Measurements from ENCODE around the gene CASP4.

CASP4 gene

DNA sequence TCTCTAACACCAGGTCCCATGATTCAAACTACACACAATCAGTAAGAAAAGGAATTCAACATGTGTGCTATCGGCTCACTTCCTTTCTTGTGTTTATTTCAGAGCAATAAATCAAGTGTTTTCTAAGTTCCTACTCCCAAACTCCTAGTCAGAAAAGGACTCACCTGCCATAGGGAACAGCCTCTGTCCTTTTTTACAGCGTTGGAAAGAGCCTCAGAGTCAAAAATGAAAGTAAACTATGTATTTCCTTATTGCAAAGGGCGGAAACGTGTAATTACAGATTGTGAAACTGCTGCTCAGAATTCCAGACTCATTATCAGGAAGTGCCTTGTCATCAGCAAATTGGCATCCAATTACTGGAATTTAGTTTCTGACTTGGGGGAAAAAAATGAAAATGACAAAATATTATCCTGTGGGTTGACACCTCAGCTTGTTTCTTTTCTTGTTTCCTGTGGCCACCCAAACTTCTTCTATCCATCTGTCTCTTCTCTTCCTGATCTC lies at the start of gene CASP4:
Gene CASP4, minus strand, starts transcription at position 220 of the 501 bp plus-strand sequence. Its CDS starts 49 bp downstream, at position 171.
- DNase-seq: peak; percentile 45 to 47
- TF ChIP-seq POLR2A (IDR thresholded peaks at IDR 0.05; ENCODE audit: low read length) (peak; percentile 52), GATA1 (IDR thresholded peaks at IDR 0.05; ENCODE audit: low read depth, low read length) (no peak)

DNA sequence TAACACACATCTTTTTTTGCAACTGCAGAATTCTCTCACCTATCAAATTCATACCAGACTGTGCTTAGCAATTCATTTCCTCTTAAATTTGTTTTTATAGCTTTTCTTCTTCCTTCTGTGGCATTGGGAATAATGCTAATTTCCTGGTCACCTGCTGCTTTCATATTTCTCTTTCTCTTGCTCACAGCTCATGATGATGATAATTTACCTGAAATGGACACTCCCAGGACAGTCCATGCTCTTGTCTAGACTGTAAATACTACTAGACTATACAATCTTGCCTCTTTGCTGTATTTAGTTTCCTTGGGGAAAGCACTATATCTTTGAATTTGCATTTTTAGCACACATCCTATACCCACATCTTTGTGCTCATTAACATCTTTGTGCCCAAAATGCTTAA lies 39.1 kb upstream of the CASP4 start:
- DNase-seq: no peak
- TF ChIP-seq GATA1 (IDR thresholded peaks at IDR 0.05; ENCODE audit: low read depth, low read length) (no peak), POLR2A (IDR thresholded peaks at IDR 0.05; ENCODE audit: low read length) (no peak)

DNA sequence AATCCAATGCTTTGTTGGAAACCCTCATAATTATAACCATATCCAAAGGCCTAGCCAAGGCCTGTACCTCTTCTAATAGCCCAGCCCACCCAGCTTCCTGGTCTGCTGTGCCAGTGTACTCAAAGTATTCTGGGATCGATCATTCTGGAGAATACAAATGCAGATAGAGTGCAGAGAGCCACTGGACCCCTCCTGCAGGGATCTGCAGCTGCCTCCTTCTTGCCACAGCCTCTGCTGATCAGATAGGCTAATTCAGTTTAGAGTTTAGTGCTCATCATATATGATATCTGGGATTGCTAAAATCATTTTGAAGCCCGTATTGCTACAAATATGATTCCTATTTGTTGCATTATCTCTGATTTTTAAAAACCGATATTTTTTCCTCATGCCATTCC lies 37.1 kb upstream of the CASP4 start:
- no peak for DNase-seq
- TF ChIP-seq GATA1 (IDR thresholded peaks at IDR 0.05; ENCODE audit: low read depth, low read length) (no peak), POLR2A (IDR thresholded peaks at IDR 0.05; ENCODE audit: low read length) (no peak)

DNA sequence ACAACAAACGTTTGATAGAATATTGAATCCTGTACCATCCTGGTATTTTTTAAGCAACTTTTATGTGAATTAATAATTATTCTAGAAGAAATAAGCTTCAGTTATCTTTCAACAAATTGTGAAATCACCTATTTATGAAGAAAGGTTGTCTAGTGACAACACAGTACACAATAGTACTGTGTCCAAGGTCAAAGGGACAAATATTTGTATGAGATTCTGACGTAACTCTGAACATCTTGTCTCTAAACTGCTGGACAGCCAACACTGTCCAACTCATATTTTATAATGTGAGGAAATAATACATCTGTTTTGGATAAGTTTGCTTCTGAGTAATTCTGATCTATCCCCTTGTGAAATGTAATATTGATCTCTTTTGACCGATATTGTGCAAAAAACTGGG lies 35.6 kb upstream of the CASP4 start:
- no peak for DNase-seq
- TF ChIP-seq POLR2A (IDR thresholded peaks at IDR 0.05; ENCODE audit: low read length) (no peak), GATA1 (IDR thresholded peaks at IDR 0.05; ENCODE audit: low read depth, low read length) (no peak)

DNA sequence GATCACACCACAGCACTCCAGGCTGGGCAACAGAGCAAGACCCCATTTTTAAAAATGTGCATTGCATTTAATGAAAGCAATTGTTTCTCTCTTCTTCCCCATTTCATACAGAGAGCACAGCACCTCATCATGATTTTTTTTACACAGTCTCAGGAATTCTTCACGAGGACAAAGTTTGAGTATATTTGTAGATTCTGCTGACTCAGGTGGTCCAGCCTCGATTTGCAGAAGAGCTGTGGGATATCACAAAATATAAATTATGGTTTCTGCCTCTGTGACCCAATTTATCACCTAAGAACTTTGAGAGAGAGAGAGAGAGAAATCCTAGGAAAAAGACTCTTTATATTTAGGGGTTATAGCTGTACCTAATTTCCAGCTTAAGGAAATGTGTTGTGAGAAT lies 34.8 kb upstream of the CASP4 start:
- TF ChIP-seq GATA1 (IDR thresholded peaks at IDR 0.05; ENCODE audit: low read depth, low read length): no peak
- TF ChIP-seq POLR2A (IDR thresholded peaks at IDR 0.05; ENCODE audit: low read length): no peak
- DNase-seq: no peak

DNA sequence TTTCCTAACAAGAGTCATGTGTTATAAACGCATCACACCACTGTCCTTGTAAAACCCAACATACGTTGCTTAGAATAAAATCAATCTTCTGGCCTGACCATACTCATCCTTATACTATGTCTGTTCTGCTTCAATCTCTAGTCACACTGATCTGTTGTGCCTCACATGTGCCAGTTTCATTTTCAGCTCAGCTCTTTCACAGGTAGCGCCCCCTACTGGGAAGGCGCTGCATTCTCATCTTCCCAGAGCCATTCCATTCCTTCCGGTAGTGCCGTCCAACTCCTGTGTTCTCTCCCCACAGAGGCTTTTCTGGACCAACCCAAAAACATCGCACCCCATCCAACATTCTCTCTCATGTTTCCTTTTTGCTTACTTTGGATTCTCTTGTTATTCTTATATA lies 32.4 kb upstream of the CASP4 start:
- TF ChIP-seq GATA1 (IDR thresholded peaks at IDR 0.05; ENCODE audit: low read depth, low read length): no peak
- no peak for TF ChIP-seq POLR2A (IDR thresholded peaks at IDR 0.05; ENCODE audit: low read length)
- peak; percentile 37 to 56 for DNase-seq

DNA sequence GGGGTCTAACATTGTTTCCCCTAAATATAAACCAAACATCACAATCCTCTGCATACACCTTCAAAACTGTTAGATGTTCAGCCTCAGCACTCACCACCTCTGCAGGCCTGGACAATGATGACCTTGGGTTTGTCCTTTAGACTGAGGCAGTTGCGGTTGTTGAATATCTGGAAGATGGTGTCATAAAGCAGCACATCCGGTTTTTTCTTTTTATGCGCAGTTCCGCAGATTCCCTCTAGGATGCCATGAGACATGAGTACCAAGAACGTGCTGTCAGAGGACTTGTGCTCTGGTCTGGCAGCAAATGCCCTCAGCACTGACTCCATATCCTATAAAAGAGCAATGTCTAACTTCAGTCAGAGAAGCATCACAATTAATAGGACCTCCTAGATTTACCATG lies 31.8 kb upstream of the CASP4 start:
- peak; percentile 3 to 4 for DNase-seq
- TF ChIP-seq POLR2A (IDR thresholded peaks at IDR 0.05; ENCODE audit: low read length) (no peak), GATA1 (IDR thresholded peaks at IDR 0.05; ENCODE audit: low read depth, low read length) (no peak)

DNA sequence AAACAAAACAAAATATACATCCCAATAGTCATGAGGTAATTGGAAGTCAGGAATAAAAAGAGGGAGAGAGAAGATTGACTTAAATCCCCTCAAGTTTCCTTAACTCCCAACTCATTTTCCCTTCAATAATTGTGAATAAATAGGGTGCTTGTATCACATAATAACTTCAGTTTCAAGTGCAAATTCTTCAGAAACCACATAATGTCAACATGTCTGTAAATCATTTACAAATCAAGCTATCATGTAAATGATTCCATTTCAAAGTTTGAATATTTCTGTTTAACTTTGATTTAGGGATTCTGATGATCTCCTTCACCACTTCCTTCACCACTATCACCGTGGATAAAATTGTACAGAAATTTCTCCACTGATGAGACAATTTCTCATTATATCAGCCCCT lies 31.3 kb upstream of the CASP4 start:
- TF ChIP-seq POLR2A (IDR thresholded peaks at IDR 0.05; ENCODE audit: low read length): no peak
- TF ChIP-seq GATA1 (IDR thresholded peaks at IDR 0.05; ENCODE audit: low read depth, low read length): no peak
- no peak for DNase-seq

DNA sequence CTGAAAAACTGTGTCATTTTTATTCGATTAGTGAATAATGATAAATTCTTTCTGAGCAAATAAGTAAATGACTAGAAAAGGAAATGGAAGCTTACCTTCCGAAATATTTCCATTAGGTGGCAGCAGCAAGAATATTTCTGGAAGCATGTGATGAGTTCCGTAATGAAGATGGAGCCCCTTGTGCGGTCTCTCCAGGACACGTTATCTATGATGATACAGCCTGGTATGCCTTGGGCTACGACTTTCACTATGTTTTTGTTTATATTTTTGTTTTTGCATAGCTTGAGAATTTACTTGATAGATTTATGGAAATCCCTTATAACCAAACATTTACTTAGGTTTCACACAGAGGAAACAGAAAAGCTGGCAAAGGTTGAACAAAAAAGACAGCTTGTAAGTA lies 28.9 kb upstream of the CASP4 start:
- DNase-seq: no peak

DNA sequence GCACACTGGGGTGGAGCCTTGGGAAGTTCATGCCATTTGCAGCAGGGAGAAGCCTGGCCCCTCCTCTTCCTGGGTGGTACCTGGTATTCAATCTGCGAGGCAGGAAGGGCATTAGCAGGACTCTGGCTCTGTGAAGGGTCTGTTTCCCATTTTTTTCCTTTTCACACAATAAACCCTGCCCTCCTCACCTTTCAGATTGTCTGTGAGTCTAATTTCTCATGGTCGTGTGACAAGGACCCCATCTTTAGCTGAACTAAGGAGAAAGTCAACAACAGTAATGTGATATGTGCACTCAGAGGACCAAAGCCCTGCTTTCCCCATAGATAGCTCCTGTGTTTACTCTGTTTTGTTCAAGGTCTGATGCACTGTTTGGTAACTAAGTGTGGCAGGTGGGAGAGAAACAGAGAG lies 26.6 kb upstream of the CASP4 start:
- no peak for DNase-seq
- no peak for TF ChIP-seq GATA1 (IDR thresholded peaks at IDR 0.05; ENCODE audit: low read depth, low read length)
- no peak for TF ChIP-seq POLR2A (IDR thresholded peaks at IDR 0.05; ENCODE audit: low read length)

More for the DNA sequence above, 28.9 kb upstream of the CASP4 start:
- TF ChIP-seq POLR2A (IDR thresholded peaks at IDR 0.05; ENCODE audit: low read length) (no peak), GATA1 (IDR thresholded peaks at IDR 0.05; ENCODE audit: low read depth, low read length) (no peak)

DNA sequence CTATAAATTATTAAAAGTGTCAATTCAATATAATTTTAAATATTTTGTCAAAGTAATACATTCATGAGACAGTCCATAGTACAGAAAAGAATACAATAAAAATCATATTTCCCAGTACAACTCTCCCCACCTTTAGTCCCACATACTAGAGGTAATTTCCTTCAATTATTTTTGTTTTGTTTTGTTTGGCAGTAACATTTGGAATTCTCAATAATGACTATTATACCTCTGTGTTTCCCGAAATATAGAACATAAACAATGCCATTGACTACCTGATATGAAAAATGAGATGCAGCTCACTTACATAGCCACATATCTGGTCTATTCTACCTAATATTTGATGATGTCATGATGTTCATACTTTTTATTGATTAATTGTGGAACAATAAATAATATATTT lies 24.4 kb upstream of the CASP4 start:
- no peak for TF ChIP-seq POLR2A (IDR thresholded peaks at IDR 0.05; ENCODE audit: low read length)
- DNase-seq: no peak

DNA sequence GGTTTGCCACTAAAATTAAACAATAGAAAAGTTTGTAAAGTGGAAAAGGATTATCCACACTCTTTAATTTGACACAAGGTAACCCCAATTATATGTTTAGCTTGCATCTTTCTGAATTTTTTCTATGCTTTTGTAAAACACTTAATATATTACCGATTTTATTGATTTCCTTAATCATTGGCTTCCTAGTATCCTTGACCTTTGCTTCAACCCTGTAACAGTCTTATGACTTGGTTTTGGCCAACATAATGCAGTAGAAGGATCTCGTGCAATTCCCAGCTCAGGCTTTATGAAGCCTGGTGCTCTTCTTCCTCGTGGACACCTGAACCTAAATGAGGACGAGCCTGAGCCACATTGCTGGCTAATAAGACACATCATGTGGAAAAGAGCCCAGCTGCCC lies 23.6 kb upstream of the CASP4 start:
- TF ChIP-seq GATA1 (IDR thresholded peaks at IDR 0.05; ENCODE audit: low read depth, low read length) (no peak), POLR2A (IDR thresholded peaks at IDR 0.05; ENCODE audit: low read length) (no peak)
- no peak for DNase-seq

DNA sequence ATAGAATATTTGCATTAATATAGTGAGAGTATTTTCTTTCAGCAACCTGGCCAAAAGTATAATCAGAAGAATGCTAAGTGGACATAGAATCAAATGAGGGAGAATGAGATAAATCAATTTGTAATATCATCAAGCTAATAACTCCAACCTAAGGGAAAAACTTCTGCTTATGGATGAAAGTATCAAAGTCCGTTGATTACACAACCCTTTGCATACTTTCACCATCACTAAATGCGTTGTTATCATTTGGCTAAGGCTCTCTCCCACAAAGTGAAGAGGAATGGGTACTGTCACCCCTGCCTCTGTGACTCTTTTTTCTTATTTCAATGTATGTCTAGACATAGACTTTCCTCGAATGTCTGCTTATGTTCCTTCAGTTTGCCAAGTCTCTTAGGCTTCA lies 16.4 kb upstream of the CASP4 start:
- TF ChIP-seq GATA1 (IDR thresholded peaks at IDR 0.05; ENCODE audit: low read depth, low read length): no peak
- no peak for TF ChIP-seq POLR2A (IDR thresholded peaks at IDR 0.05; ENCODE audit: low read length)
- no peak for DNase-seq

DNA sequence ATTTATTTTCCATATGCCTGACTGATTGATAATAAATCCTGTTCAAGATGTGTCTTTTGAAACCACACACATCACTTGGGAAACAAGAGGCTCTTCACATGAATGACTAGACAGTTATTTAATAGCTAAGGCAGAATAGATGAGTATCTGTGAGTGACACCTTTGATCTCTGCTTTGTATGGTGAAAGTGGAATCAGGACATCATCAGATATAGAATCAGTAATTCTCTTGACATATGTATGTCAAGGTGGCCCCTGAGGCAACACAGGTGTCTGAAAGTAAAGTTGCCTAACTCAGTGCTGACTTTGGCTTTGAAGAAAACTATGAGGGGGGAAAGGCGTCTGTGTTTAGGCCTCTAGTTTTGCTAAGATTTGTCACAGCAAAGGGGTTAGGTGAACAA lies 11.5 kb upstream of the CASP4 start:
- TF ChIP-seq POLR2A (IDR thresholded peaks at IDR 0.05; ENCODE audit: low read length) (no peak), GATA1 (IDR thresholded peaks at IDR 0.05; ENCODE audit: low read depth, low read length) (no peak)
- DNase-seq: no peak

DNA sequence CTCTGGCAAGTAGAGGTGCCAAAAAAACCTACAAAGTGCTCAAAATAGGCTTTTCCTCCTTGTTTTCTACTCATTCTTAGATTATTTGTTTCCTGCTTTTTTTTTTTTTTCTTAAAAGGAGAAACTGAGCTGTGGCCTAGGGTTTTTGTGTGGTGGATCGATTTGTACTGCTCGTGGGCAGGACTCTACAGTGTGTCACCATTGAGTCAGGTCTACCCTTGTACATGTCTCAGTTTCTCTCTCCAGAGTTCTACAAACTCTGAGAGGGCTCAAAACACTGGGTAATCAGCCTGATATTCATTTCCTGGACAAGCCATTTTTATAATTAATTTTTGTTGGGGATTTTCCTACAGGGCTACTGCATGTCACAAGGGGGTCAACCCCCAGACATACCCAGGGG lies 5.2 kb upstream of the CASP4 start:
- TF ChIP-seq POLR2A (IDR thresholded peaks at IDR 0.05; ENCODE audit: low read length): no peak
- no peak for TF ChIP-seq GATA1 (IDR thresholded peaks at IDR 0.05; ENCODE audit: low read depth, low read length)
- no peak for DNase-seq

DNA sequence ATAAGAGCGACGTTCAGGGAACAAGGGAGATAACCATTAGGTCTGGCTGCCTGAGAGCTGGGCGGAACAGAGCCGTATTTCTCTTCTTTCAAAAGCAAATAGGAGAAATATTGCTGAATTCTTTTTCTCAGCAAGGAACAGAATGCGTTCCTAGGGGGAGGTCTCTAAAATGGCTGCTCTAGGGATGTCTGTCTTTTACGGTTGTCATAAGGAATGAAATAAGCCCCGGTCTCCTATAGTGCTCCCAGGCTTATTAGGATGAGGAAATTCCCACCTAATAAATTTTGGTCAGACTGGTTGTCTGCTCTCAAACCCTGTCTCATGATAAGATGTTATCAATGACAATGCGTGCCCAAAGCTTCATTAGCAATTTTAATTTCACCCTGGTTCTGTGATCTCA lies 4.5 kb upstream of the CASP4 start:
- peak in 1 of 2 experiments; percentile 1 for DNase-seq
